ENCODE results near the gene CELF4.
A peak's percentile ranks its signal among the peaks of the same experiment; 100 is the strongest.
"Not testable (repeated sequence)": the region's sequence is repeated elsewhere in the genome, so short reads cannot be mapped to it uniquely, and the experiment has no call there.

CELF4 gene

GRCh38 chr18:37383036-37383785 is 182.4 kb downstream of the CELF4 start:
- DNase-seq = no peak

- DNase-seq = no peak
Measured at GRCh38 chr18:37381554-37381953, 184.0 kb downstream of the CELF4 start.

- no peak for DNase-seq
Measured at GRCh38 chr18:37380546-37381110, 185.0 kb downstream of the CELF4 start.

GRCh38 chr18:37378336-37379010 is 187.1 kb downstream of the CELF4 start:
- no peak for DNase-seq

GRCh38 chr18:37375181-37375580 is 190.4 kb downstream of the CELF4 start:
- DNase-seq = no peak

GRCh38 chr18:37368110-37368954 is 197.3 kb downstream of the CELF4 start:
- no peak for DNase-seq

GRCh38 chr18:37364237-37364636 is 201.4 kb downstream of the CELF4 start:
- DNase-seq = no peak

GRCh38 chr18:37362158-37362890 is 203.3 kb downstream of the CELF4 start:
- DNase-seq = no peak

GRCh38 chr18:37361335-37362157 is 204.1 kb downstream of the CELF4 start:
- DNase-seq = peak; percentile 39

- not testable (repeated sequence) for DNase-seq
Measured at GRCh38 chr18:37358061-37358460, 207.5 kb downstream of the CELF4 start.

- DNase-seq = no peak
Measured at GRCh38 chr18:37355772-37356171, 209.8 kb downstream of the CELF4 start.

GRCh38 chr18:37351110-37351509 is 214.5 kb downstream of the CELF4 start:
- no peak for DNase-seq

- no peak for DNase-seq
Measured at GRCh38 chr18:37348729-37349128, 216.9 kb downstream of the CELF4 start.

GRCh38 chr18:37346048-37346447 is 219.6 kb downstream of the CELF4 start:
- DNase-seq = no peak

GRCh38 chr18:37343542-37343851 is 222.1 kb downstream of the CELF4 start:
- no peak for DNase-seq

GRCh38 chr18:37341473-37342086 is 224.0 kb downstream of the CELF4 start:
- DNase-seq = no peak

- DNase-seq = no peak
Measured at GRCh38 chr18:37341016-37341415, 224.6 kb downstream of the CELF4 start.

- DNase-seq = no peak
Measured at GRCh38 chr18:37339701-37340215, 225.8 kb downstream of the CELF4 start.

- no peak for DNase-seq
Measured at GRCh38 chr18:37336568-37337285, 228.9 kb downstream of the CELF4 start.

GRCh38 chr18:37335409-37335736 is 230.2 kb downstream of the CELF4 start:
- DNase-seq = no peak

All from NCI-H748 treated with DMSO at 0.1 percent for 48 hours (cell line).